CD4-positive, alpha-beta T cell treated with Interleukin-6 for 4 hours (primary cell): ENCODE measurements around the gene EPHB2.

ENCODE experiments used
- DNase-seq: peaks from one replicate; pipeline ENCODE4 v3.0.0-alpha.2; 2020; ENCODE audit warnings: mixed read lengths

EPHB2 gene

GRCh38 chr1:22959545-22960360 lies 249.1 kb downstream of the EPHB2 start:
- DNase-seq: no peak

GRCh38 chr1:22962558-22962957 lies 251.9 kb downstream of the EPHB2 start:
- no peak for DNase-seq

- DNase-seq: no peak
Observed at GRCh38 chr1:22963044-22963677, 252.5 kb downstream of the EPHB2 start.

GRCh38 chr1:22966309-22966708 lies 255.7 kb downstream of the EPHB2 start:
- DNase-seq: no peak

- DNase-seq: no peak
Observed at GRCh38 chr1:22967833-22968232, 257.2 kb downstream of the EPHB2 start.

GRCh38 chr1:22969304-22969709 lies 258.7 kb downstream of the EPHB2 start:
- DNase-seq: no peak

- no peak for DNase-seq
Observed at GRCh38 chr1:22970096-22970495, 259.5 kb downstream of the EPHB2 start.
